A673 (cell line): Measurements from ENCODE around the gene SLC29A3. TPM values are rescaled to one million over a fixed set of nuclear protein-coding genes. Genes with fewer than 3 reads are reported as not detected.

Experiments
- BruUV-seq: library from RNA; stranded (reverse); fragments of 400-500 nt; replicated peaks from 2 replicates; lab custom pipeline; 2021; lab: Mats Ljungman, UMichigan
- CTCF ChIA-PET: fragments of 300-600 bp; sonication (Branson Sonifier 250); formaldehyde crosslinking; loops from one replicate; lab custom pipeline; 2022; ENCODE audit warnings: antibody characterized with exemption; lab: Charles Lee
- POLR2A ChIA-PET: fragments of 300-600 bp; sonication (Branson Sonifier 250); formaldehyde crosslinking; loops from one replicate; lab custom pipeline; 2022; ENCODE audit warnings: antibody characterized with exemption; ENCODE audit not compliant: low non-redundant PET; lab: Charles Lee
- DNase-seq: peaks from one replicate; pipeline ENCODE4 v3.0.0-alpha.2; 2015; ENCODE audit warnings: low spot score
- H3K27ac ChIP-seq: fragments of 200-600 bp; sonication (generic); 2 replicates; pipeline ENCODE4 v1.5.1; 2016; ENCODE audit warnings: mixed run types, low read depth, mild to moderate bottlenecking, mixed read lengths, antibody characterized with exemption, low read length; ENCODE audit not compliant: poor library complexity, severe bottlenecking
- H3K27me3 ChIP-seq: fragments of 200-600 bp; sonication (generic); replicated peaks from 2 replicates; pipeline ENCODE4 v1.6.1; 2017; ENCODE audit warnings: mixed run types, low read depth, mild to moderate bottlenecking, mixed read lengths, antibody characterized with exemption, low read length; ENCODE audit not compliant: insufficient read depth, poor library complexity
- H3K36me3 ChIP-seq: fragments of 200-600 bp; sonication (generic); 2 replicates; pipeline ENCODE4 v1.6.1; 2016; ENCODE audit warnings: mixed run types, mild to moderate bottlenecking, mixed read lengths, antibody characterized with exemption, low read length; ENCODE audit not compliant: insufficient read depth, poor library complexity, severe bottlenecking
- H3K4me1 ChIP-seq: fragments of 200-600 bp; sonication (generic); 2 replicates; pipeline ENCODE4 v1.6.1; 2017; ENCODE audit warnings: mixed run types, mild to moderate bottlenecking, mixed read lengths, antibody characterized with exemption, low read length; ENCODE audit not compliant: insufficient read depth, poor library complexity, severe bottlenecking
- H3K4me3 ChIP-seq: fragments of 200-600 bp; sonication (generic); 2 replicates; pipeline ENCODE4 v1.5.1; 2016; ENCODE audit warnings: low read depth, mixed run types, mild to moderate bottlenecking, mixed read lengths, low read length; ENCODE audit not compliant: poor library complexity, severe bottlenecking
- H3K9me3 ChIP-seq: fragments of 200-600 bp; sonication (generic); 2 replicates; pipeline ENCODE4 v1.6.1; 2016; ENCODE audit warnings: mixed run types, low read depth, mild to moderate bottlenecking, mixed read lengths, antibody characterized with exemption, low read length; ENCODE audit not compliant: poor library complexity, severe bottlenecking
- CTCF ChIP-seq: fragments of 300-800, 200-600 bp; sonication (generic); conservative IDR thresholded peaks from 2 replicates; pipeline ENCODE4 v1.5.1; 2017; ENCODE audit warnings: low read depth, mild to moderate bottlenecking, antibody characterized with exemption, low read length, moderate library complexity, mixed read lengths
- EZH2 ChIP-seq: fragments of 200-600 bp; sonication (generic); IDR thresholded peaks from 2 replicates; pipeline ENCODE4 v1.6.1; 2017; ENCODE audit warnings: borderline replicate concordance, low read depth, mild to moderate bottlenecking, mixed read lengths, antibody characterized with exemption, low read length; ENCODE audit not compliant: poor library complexity, severe bottlenecking
- intact Hi-C: fragments of 100-400 bp; cut with micrococcal nuclease; formaldehyde crosslinking; loops from one replicate; pipeline ENCODE4 v1.10.0; 2022; ENCODE audit not compliant: unreplicated experiment
- total RNA-seq: library from RNA; stranded (reverse); gene quantifications from 2 replicates; pipeline ENCODE4 v1.2.3, GENCODE V29; 2021

SLC29A3 gene
- total RNA-seq, 1 experiment from 2014 or later, result 6.1 TPM

GRCh38 chr10:71282323-71282680 is 36.8 kb upstream of the SLC29A3 start:
- Histone ChIP-seq H3K27ac (no peak overlapping the region), H3K36me3 (peaks cover 4% of the 10 kb centered on the region), H3K9me3 (no peaks in the 10 kb centered on the region), H3K27me3 (no peaks in the 10 kb centered on the region), H3K4me1 (peaks cover 29% of the 10 kb centered on the region), H3K4me3 (no peak overlapping the region)
- intact Hi-C loops, result loop anchor here (10.0 kb wide), 1 partner anchor 728 kb away; no protein-coding TSS in a partner anchor
- POLR2A ChIA-PET, result no interaction called here
- no peak for TF ChIP-seq EZH2
- TF ChIP-seq CTCF, result no peak
- DNase-seq, result no peak
- BruUV-seq, result no TSS peak
- CTCF ChIA-PET, result no interaction called here

GRCh38 chr10:71283410-71283809 is 35.6 kb upstream of the SLC29A3 start:
- peaks cover 4% of the 10 kb centered on the region for H3K36me3 ChIP-seq
- H3K27me3 ChIP-seq, result no peaks in the 10 kb centered on the region
- no peak for TF ChIP-seq EZH2
- no peak for TF ChIP-seq CTCF
- intact Hi-C loops, result loop anchor here (10.0 kb wide), 1 partner anchor 729 kb away; no protein-coding TSS in a partner anchor
- DNase-seq, result no peak
- peaks cover 27% of the 10 kb centered on the region for H3K4me1 ChIP-seq
- no TSS peak for BruUV-seq
- no peak overlapping the region for H3K4me3 ChIP-seq
- CTCF ChIA-PET, result no interaction called here
- H3K27ac ChIP-seq, result no peak overlapping the region
- POLR2A ChIA-PET, result no interaction called here
- H3K9me3 ChIP-seq, result no peaks in the 10 kb centered on the region

GRCh38 chr10:71283876-71284275 is 35.2 kb upstream of the SLC29A3 start:
- Histone ChIP-seq H3K4me1 (peaks cover 22% of the 10 kb centered on the region), H3K36me3 (peaks cover 4% of the 10 kb centered on the region), H3K9me3 (no peaks in the 10 kb centered on the region), H3K27ac (no peak overlapping the region), H3K4me3 (no peak overlapping the region), H3K27me3 (no peaks in the 10 kb centered on the region)
- intact Hi-C loops, result loop anchor here (2.0 to 10.0 kb wide), 3 partner anchors 359 to 729 kb away; no protein-coding TSS in a partner anchor
- DNase-seq, result no peak
- ChIA-PET CTCF (interaction anchor here (1.0 to 1.4 kb wide), 2 partner anchors 14 to 381 kb away, joined by 7 read pairs; no protein-coding TSS in a partner anchor), POLR2A (no interaction called here)
- no TSS peak for BruUV-seq
- no peak for TF ChIP-seq EZH2
- no peak for TF ChIP-seq CTCF
